Natural killer cell (primary cell): ENCODE results near the gene UPK1A. TPM values are rescaled to one million over a fixed set of nuclear protein-coding genes. Genes with fewer than 3 reads are reported as not detected.

Experiments
- ATAC-seq, 3 donors: fragments of 150-1000 bp in 2 of 3; fragments of 200-7000 bp in 1 of 3; cut with Tn5 transposase; 1 replicate in 1 of 3; 2 replicates in 2 of 3; pipeline ENCODE4 v1.10.0; 2021; ENCODE audit warnings: mild to moderate bottlenecking in 2 of 3, moderate library complexity in 2 of 3
- DNase-seq, 2 donors: peaks; one replicate each; pipeline versions ENCODE4 v3.0.0 to v3.0.0-alpha.2; 2013 to 2021; ENCODE audit warnings: mixed read lengths in 1 of 2
- H3K27ac ChIP-seq: one replicate; pipeline ENCODE4 v1.5.1; 2013; ENCODE audit warnings: mild to moderate bottlenecking, low read length
- H3K27me3 ChIP-seq: one replicate; pipeline ENCODE4 v1.6.1; 2013; ENCODE audit warnings: low read length; ENCODE audit not compliant: control insufficient read depth, insufficient read depth
- H3K36me3 ChIP-seq: one replicate; pipeline ENCODE4 v1.6.1; 2013; ENCODE audit warnings: low read length; ENCODE audit not compliant: control insufficient read depth, insufficient read depth
- H3K4me1 ChIP-seq: one replicate; pipeline ENCODE4 v1.6.1; 2013; ENCODE audit warnings: low read length; ENCODE audit not compliant: control insufficient read depth, insufficient read depth
- H3K4me3 ChIP-seq: one replicate; pipeline ENCODE4 v1.5.1; 2013; ENCODE audit warnings: low read length
- H3K9me3 ChIP-seq: one replicate; pipeline ENCODE4 v1.6.1; 2013; ENCODE audit warnings: low read length; ENCODE audit not compliant: control insufficient read depth, insufficient read depth
- H3K27ac Mint-ChIP-seq, 2 donors: one replicate each; pipeline ENCODE4 v1.8.0; 2022; ENCODE audit warnings: mild to moderate bottlenecking in 2 of 2, mixed read lengths in 2 of 2, moderate library complexity in 1 of 2
- H3K27me3 Mint-ChIP-seq, 2 donors: one replicate each; pipeline ENCODE4 v1.8.0; 2022; ENCODE audit warnings: low read depth in 2 of 2, mixed read lengths in 2 of 2
- H3K36me3 Mint-ChIP-seq: one replicate; pipeline ENCODE4 v1.8.0; 2022; ENCODE audit warnings: mixed read lengths
- H3K4me1 Mint-ChIP-seq, 2 donors: one replicate each; pipeline ENCODE4 v1.8.0; 2022; ENCODE audit warnings: mixed read lengths in 2 of 2
- H3K4me3 Mint-ChIP-seq: one replicate; pipeline ENCODE4 v1.8.0; 2022; ENCODE audit warnings: mild to moderate bottlenecking, moderate library complexity, mixed read lengths
- H3K9me3 Mint-ChIP-seq, 2 donors: one replicate each; pipeline ENCODE4 v1.8.0; 2022; ENCODE audit warnings: mixed read lengths in 2 of 2
- CTCF ChIP-seq: fragments of 200-600 bp; IDR thresholded peaks from one replicate; pipeline ENCODE4 v1.8.0; 2022; ENCODE audit warnings: antibody characterized with exemption
- WGBS: methylation state at CpG from one replicate; pipeline ENCODE4 v1.1.7; 2013; ENCODE audit warnings: missing lambda C conversion rate; ENCODE audit not compliant: insufficient coverage; 5-methylcytosine and 5-hydroxymethylcytosine counted together
- intact Hi-C: fragments of 100-400 bp; cut with micrococcal nuclease; formaldehyde crosslinking; loops from one replicate; pipeline ENCODE4 v1.14.2; 2022
- total RNA-seq, 4 donors: library from RNA; stranded (reverse); fragments of 120-200 nt in 1 of 4; gene quantifications; one replicate each; pipeline versions ENCODE4 v1.2.3 to v1.2.4, GENCODE V29; 2013 to 2022

The UPK1A gene
- total RNA-seq, 3 donors from 2014 or later (not counting 1 experiment from before 2014, with no cell fraction given), result not detected

DNA sequence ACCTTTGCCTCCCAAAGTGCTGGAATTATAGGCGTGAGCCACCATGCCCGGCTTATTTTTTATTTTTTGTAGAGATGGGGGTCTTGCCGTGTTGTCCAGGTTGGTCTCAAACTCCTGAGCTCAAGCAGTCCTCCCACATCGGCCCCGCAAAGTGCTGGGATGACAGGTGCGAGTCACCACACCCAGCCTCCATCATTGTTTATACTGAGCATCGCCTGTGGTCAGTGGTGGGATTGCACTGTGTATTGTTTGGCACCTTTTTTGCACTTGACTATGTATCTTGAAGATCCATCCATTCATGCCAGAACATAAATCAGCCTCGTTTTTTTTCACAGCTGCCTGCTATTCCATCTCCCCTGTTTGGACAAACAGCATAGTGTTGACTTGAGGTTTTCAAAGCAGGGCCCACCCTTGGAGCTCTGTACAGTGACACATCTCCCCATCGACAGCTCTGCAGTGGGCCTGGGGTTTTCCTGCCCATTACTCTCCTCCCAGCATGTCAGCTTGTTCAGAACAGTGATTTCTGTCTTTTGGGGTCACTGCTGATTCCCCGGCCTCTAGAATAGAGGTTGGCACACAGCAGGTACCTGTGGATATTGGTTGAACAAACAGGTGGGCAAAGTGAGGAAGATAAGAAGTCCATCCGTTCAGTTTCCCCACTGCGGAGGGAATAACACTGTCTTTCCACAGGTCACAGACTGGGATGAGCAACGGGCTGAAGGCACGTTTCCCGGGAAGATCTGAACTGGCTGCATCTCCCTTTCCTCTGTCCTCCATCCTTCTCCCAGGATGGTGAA is 8.2 kb upstream of the UPK1A start:
- TF ChIP-seq CTCF, result no peak
- Histone ChIP-seq H3K9me3 (no peaks in the 10 kb centered on the region), H3K4me1 (no peaks in the 10 kb centered on the region), H3K4me3 (no peak overlapping the region), H3K36me3 (peaks cover 55% of the 10 kb centered on the region), H3K27me3 (no peaks in the 10 kb centered on the region), H3K27ac (no peak overlapping the region)
- no peaks in the 10 kb centered on the region for H3K9me3 Mint-ChIP-seq
- no peak overlapping the region for H3K27ac Mint-ChIP-seq
- no peak for DNase-seq
- H3K27me3 Mint-ChIP-seq, result no peaks in the 10 kb centered on the region
- WGBS, result 96% methylated on average over 14 of the region's 15 CpGs
- peaks cover 6 to 11% of the 10 kb centered on the region in 2 donors for H3K4me1 Mint-ChIP-seq
- no peaks in the 10 kb centered on the region for H3K36me3 Mint-ChIP-seq
- H3K4me3 Mint-ChIP-seq, result no peak overlapping the region
- intact Hi-C loops, result no loop called here
- peak in 1 of 3 donors; percentile 36 for ATAC-seq

DNA sequence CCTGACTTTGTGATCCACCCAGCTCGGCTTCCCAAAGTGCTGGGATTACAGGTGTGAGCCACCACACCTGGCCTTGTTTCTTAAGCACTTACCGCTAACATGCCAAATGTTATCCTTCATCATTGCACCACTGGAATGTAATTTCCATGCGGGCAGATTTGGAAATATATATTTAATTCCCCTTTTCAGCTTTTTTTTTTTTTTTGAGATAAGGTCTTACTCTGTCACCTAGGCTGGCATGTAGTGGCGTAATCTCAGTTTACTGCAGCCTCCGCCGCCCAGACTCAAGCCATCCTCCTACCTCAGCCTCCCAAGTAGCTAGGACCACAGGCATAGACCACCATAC is 4.3 kb upstream of the UPK1A start:
- Mint-ChIP-seq H3K27ac (no peak overlapping the region), H3K36me3 (no peaks in the 10 kb centered on the region), H3K27me3 (no peaks in the 10 kb centered on the region), H3K4me3 (no peak overlapping the region), H3K4me1 (peaks cover 5 to 6% of the 10 kb centered on the region in 2 donors), H3K9me3 (no peaks in the 10 kb centered on the region)
- DNase-seq (no peak), ATAC-seq (no peak)
- H3K4me1 ChIP-seq, result no peaks in the 10 kb centered on the region
- WGBS, result 100% methylated on average over 2 of the region's 6 CpGs
- peaks cover 48% of the 10 kb centered on the region for H3K36me3 ChIP-seq
- intact Hi-C loops, result no loop called here
- no peaks in the 10 kb centered on the region for H3K27me3 ChIP-seq
- no peak overlapping the region for H3K27ac ChIP-seq
- H3K4me3 ChIP-seq, result no peak overlapping the region
- TF ChIP-seq CTCF, result no peak
- no peaks in the 10 kb centered on the region for H3K9me3 ChIP-seq

- Histone ChIP-seq H3K4me1 (no peaks in the 10 kb centered on the region), H3K27ac (no peak overlapping the region), H3K9me3 (no peaks in the 10 kb centered on the region), H3K36me3 (peaks cover 33% of the 10 kb centered on the region), H3K27me3 (no peaks in the 10 kb centered on the region), H3K4me3 (no peak overlapping the region)
- DNase-seq (no peak), ATAC-seq (no peak)
- H3K4me1 Mint-ChIP-seq, result no peaks in the 10 kb centered on the region
- H3K27ac Mint-ChIP-seq, result no peak overlapping the region
- no peak for TF ChIP-seq CTCF
- no peak overlapping the region for H3K4me3 Mint-ChIP-seq
- no peaks in the 10 kb centered on the region for H3K9me3 Mint-ChIP-seq
- H3K36me3 Mint-ChIP-seq, result no peaks in the 10 kb centered on the region
- H3K27me3 Mint-ChIP-seq, result no peaks in the 10 kb centered on the region
- intact Hi-C loops, result no loop called here
- WGBS, result 95% methylated on average over 3 of the region's 3 CpGs
These were observed 2.3 kb upstream of the UPK1A start for GRCh38 chr19:35663981-35664380.

DNA sequence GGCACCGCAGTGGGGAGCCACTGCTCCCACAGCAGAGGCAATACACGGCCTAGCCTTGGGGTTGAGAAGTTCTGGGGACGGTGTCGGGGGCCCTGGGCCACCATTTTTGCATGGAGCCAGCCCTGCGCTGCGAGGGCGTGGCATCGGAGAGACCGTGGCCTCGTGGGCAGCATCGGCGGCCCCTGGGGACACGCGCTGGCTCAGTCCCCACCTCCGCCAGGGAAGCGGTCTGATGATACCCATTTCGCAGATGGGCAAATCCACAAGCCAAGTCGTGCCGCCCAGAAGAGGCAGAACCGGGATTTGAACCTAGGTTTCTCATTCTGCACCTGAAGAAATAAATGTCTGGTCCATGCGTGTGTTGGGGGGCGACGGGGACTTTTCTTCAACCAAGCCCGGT is 1.2 kb upstream of the UPK1A start:
- H3K4me1 ChIP-seq, result no peaks in the 10 kb centered on the region
- no peak overlapping the region for H3K4me3 ChIP-seq
- Mint-ChIP-seq H3K9me3 (no peaks in the 10 kb centered on the region), H3K27ac (no peak overlapping the region), H3K27me3 (peaks cover 6 to 8% of the 10 kb centered on the region in 2 donors), H3K36me3 (no peaks in the 10 kb centered on the region), H3K4me1 (no peaks in the 10 kb centered on the region), H3K4me3 (no peak overlapping the region)
- DNase-seq (no peak), ATAC-seq (no peak)
- no peak overlapping the region for H3K27ac ChIP-seq
- no peaks in the 10 kb centered on the region for H3K9me3 ChIP-seq
- peaks cover 25% of the 10 kb centered on the region for H3K36me3 ChIP-seq
- intact Hi-C loops, result no loop called here
- 97% methylated on average over 24 of the region's 24 CpGs for WGBS
- peaks cover 3% of the 10 kb centered on the region for H3K27me3 ChIP-seq
- TF ChIP-seq CTCF, result no peak
